ENCODE data around the gene RAB13.
A peak's percentile ranks its signal among the peaks of the same experiment; 100 is the strongest.
"Not testable (repeated sequence)": the region's sequence is repeated elsewhere in the genome, so short reads cannot be mapped to it uniquely, and the experiment has no call there.

Gene RAB13

DNA sequence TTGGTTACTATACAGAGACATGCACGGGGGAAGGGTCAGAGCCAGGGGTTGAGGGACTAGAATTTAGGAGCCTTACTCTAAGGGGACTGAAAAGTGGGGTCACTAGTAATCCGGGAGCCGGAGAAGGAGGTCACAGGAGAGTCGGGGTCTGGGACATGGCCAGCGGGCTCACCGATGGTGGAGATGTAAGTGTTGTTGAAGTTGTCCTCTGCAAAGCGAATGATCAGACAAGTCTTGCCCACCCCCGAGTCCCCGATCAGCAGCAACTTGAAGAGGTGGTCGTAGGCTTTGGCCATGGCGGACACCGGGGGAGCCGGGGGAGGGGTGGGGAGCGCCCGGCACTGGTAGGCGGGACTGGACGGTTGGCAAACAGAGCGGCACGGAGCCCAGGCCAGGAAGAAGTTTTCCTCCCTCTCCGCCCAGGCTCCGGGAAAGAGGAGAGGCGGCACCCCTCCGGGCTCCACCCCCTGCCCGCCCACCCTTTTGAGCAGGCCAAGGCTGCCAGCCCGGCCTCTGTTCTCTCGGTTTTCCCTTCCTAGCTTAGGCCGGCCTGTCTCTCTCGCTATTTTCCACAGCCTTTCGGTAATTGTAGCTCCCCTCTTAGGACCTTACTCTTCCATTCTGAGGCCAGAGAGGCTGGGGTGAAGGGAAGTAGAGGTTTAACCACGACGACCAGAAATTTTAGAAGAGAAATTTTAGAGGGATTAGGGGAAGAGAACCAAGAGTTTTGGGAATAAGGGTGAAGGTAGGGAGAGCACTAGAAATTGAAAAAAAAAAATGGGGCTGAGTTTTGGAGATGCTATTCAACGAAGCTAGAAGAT is at the start of gene RAB13:
TSS of gene RAB13 (minus strand) at position 399 of the 821 bp plus-strand sequence. CDS start at position 296, 103 bp downstream.
- DNase-seq (ENCODE audit: low read depth in 2 of 2) = no peak

DNA sequence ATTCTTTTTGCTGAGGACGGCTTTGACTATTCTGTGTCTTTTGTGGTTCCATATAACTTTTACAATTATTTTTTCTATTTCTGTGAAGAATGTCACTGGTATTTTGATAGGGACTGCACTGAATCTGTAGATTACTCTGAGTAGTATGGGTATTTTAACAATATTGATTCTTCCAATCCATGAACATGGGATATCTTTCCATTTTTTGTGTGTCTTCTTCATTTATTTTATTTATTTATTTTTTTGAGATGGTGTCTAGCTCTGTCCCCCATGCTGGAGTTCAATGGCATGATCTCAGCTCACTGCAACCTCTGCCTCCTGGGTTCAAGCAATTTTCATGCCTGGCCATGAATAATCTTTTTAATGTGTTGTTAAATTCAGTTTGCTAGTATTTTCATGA is 47.6 kb upstream of the RAB13 start:
- not testable (repeated sequence) for DNase-seq (ENCODE audit: low read depth in 2 of 2)

DNA sequence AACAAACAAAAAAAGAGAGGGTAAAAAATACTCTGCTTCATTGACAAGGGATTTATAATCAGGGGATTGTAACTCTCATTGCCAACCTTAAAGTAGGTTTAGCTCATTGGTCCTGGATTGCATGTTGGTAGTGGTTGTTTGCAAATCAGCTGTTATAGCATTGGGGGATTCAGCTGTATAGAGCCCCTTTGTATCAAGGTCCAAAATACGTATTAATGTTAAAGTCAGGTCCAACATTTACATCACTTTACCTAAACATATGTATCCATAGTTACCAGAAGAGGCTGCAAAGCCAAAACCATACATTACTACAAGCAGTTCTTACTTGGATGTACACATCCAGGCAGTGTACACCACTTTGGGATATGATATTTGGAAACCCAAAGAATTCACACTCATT is 33.8 kb upstream of the RAB13 start:
- no peak for DNase-seq (ENCODE audit: low read depth in 2 of 2)

DNA sequence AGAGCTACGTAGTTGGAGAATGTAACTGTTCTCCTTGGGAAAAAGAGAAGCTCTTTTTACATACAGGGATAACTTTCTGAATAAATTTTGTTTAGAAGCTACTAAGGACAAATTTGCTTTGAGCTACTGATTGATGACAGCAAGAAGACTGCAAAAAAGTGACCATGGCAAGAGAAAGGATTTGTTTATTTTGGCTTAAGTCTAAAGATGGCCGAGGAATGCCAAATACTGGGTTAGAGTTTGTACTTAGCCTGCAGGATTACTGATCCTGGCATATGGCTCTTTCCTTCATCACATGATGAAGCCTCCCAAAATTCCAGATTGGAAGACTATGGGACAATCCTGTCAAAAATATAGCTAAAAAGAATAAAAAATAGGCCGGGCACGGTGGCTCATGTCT is 33.1 kb upstream of the RAB13 start:
- DNase-seq (ENCODE audit: low read depth in 2 of 2) = no peak

DNA sequence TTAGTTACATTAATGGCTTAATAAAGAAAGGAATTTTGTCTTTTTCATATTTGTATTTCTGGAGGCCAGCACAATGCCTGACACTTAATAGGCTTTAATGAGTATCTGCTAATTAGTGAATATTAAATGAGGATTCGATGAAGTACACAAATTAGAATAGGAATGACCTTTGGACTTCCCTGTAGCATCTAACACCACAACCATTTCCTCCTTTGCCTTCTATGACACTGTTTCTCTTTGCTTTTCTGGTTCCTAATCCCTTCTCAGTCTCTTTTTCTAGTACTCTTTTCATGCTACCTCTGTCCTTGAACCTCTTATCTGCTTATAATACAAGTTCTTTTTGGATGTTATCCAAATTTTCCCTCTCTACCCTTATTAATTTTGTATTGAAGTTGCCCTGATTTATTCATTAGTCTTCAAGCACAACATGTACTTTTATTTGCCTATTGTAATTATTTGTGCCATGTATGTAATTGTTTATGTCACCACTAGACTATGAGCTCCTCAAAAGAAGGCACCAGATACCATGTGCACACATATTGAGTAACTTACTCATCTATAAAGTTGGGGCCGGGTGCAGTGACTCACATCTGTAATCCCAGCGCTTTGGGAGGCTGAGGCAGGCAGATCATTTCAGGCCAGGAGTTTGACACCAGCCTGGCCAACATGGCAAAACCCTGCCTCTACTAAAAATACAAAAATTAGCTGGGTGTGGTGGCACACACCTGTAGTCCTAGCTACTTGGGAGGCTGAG is 28.2 kb upstream of the RAB13 start:
- no peak for DNase-seq (ENCODE audit: low read depth in 2 of 2)

DNA sequence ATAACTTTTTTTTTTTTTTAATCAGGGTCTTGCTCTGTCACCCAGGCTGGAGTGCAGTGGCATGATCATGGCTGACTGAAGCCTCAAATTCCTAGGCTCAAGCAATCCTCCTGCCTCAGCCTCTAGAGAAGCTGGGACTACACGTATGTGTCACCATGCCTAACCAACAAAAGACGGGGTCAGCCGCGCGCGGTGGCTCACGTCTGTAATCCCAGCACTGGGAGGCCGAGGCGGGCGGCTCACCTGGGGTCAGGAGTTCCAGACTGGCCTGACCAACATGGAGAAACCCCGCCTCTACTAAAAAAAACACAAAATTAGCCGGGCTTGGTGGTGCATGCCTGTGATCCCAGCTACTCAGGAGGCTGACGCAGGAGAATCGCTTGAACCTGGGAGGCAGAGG is 26.4 kb upstream of the RAB13 start:
- not testable (repeated sequence) for DNase-seq (ENCODE audit: low read depth in 2 of 2)

DNA sequence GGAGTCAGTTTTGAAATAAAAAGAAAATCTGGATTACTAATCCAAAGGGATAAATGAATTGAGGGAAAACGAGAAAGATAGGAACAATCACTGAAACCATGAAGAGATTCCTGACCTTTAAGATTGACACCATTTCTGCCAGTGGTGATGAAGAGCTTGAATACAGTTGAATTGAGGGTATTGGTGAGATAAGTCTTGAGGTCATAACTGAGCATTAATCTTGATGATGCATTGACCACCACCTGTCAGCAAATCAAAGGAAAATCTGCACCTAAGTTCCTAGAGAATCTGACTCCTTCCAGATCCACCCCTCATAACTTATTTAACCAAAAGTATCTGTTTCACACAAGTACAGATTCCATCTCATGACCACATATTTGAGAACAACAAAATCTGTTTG is 26.0 kb upstream of the RAB13 start:
- no peak for DNase-seq (ENCODE audit: low read depth in 2 of 2)

DNA sequence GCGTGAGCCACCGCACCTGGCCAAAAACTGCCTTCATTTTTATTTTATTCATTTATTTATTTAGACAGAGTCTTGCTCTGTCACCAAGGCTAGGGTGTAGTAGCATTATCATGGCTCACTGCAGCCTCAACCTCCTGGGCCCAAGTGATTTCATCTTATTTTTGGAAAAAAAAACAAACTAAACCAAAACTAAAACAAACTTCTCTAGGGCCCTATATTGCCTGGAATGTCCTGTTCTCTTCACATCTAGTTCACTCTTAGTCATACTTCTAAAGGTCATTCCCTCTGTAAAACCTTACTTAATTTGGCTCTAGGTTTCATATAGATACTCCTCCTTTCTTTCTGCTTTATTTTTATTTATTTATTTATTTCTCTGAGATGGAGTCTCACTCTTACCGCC is 20.0 kb upstream of the RAB13 start:
- DNase-seq (ENCODE audit: low read depth in 2 of 2) = no peak

DNA sequence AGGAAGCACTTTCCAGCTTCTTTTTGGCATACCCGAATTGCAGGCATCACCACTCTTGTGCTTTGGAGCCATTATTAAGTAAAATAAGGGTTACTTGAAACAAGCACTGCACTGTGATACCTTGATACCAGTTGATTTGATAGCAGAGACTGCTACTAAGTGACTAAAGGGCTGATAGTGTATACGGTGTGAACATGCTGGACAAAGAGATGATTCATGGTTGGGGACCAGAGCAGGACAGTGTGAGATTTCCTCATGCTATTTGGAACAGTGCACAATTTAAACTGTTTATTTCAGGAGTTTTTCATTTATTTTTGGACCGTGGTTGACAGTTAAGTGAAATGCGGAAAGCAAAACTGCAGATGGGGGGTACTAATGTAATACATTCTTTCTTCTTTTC is 14.3 kb upstream of the RAB13 start:
- no peak for DNase-seq (ENCODE audit: low read depth in 2 of 2)

DNA sequence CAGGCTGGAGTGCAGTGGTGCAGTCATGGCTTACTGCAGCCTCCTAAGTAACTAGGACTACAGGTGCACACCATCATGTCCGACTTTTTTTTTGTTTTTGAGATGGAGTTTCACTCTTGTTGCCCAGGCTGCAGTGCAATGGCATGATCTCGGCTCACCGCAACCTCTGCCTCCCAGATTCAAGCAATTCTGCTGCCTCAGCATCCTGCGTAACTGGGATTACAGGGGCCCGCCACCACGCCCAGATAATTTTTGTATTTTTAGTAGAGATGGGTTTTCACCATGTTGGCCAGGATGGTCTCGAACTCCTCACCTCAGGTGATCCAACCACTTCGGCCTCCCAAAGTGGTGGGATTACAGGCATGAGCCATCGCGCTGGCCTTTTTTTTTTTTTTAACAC is 10.7 kb upstream of the RAB13 start:
- DNase-seq (ENCODE audit: low read depth in 2 of 2) = not testable (repeated sequence)

DNA sequence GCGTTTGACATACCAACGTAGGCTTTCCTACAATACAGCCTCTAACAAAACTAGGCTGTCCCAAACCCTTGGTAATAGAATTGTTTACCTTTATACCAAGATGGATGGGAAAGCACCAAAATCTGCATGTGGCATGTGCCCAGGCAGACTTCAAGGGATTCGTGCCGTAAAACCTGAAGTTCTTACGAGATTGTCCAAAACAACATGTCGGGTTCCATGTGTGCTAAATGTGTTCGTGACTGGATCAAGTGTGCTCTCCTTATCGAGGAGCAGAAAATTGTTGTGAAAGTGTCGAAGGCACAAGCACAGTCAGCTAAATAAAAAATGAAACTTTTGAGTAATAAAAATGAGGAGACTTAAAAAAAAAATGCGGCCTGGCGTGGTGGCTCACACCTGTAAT is 9.5 kb upstream of the RAB13 start:
- no peak for DNase-seq (ENCODE audit: low read depth in 2 of 2)

DNA sequence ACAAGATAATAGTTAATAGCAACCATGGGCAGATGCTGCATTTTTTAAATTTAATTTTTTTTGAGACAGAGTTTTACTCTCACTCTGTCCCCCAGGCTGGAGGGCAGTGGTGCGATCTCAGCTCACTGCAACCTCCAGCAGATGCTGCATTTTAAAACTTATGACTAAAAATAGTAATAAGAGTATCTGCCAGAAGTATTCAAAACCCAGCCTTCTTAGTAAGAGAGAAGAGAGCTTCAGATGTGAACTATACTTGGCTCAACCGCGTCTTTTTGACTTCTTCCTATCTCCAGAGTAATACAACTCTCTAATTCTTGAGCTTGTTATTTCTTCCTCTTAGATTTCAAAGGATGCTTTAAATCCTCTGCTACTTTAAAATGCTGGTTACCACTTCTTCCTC is 9.1 kb upstream of the RAB13 start:
- no peak for DNase-seq (ENCODE audit: low read depth in 2 of 2)

DNA sequence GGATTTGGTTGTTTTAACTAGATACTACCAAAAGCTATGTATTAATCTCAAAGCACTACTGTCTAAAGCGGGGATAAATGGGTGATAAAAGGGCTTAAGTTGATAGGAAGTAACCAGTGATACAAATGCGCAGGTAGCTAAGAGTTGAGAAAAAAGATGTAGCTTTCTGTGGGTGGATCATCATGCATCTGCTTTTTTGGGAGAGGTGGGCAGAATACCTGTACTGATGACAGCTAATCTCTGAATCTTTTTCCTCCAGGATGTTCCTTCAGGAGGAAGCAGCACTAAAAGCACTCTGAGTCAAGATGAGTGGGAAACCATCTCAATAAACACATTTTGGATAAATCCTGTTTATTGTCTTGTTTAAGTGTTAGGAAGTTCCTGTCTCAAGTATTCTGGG is 5.7 kb upstream of the RAB13 start:
- no peak for DNase-seq (ENCODE audit: low read depth in 2 of 2)

DNA sequence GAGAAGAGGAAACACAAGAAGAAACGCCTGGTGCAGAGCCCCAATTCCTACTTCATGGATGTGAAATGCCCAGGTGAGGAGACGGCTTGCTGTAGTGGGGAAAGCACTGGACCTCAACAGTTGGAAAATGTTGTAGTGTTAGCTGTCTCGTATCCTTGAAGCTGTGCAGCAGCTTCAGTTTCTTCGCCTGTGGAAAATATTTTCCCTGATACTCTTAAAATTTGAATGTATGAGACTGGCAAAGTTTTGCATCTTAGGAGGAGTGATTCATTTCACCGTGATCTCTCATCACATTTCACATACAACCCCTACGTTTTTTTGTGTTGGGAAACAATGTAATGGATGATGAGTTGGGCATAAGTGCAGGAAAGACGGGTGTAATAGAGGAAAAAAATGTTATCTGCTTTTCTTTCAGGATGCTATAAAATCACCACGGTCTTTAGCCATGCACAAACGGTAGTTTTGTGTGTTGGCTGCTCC is 5.1 kb upstream of the RAB13 start:
- DNase-seq (ENCODE audit: low read depth in 2 of 2) = no peak

DNA sequence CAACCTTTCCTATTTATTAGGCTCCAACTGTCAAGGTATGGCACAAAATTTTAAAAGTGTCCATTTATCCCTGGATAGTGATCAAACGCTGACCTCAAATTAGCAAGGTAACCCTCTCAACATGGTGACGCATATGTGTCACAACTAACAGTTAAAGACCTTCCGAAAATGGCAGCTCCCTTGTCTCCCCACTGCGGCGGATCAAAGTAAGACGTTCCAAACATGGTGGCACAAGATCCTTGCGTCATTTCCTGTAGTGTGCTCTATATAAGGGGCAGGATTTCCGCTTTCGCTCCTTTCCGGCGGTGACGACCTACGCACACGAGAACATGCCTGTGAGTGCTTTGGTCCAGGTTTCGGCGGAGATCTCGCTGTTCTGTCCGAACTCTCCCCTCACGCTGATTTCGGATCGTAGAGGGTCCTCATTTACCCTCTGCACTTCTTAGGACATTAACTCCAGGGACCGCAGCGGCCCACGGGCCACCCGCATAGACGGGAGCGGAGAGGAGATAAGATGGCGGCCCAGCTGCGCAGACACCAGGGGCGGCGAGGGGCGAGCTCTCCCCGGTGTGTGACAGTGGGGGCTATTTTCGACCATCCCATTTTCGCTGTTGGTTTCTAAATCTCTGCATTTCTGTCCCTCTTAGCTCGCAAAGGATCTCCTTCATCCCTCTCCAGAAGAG is 4.5 kb upstream of the RAB13 start, which contains the start of gene RPS27:
TSS of gene RPS27 (plus strand) at position 295 of the 683 bp plus-strand sequence. CDS start at position 330, 35 bp downstream.
- DNase-seq (ENCODE audit: low read depth in 2 of 2) = peak; percentile 64 to 74

DNA sequence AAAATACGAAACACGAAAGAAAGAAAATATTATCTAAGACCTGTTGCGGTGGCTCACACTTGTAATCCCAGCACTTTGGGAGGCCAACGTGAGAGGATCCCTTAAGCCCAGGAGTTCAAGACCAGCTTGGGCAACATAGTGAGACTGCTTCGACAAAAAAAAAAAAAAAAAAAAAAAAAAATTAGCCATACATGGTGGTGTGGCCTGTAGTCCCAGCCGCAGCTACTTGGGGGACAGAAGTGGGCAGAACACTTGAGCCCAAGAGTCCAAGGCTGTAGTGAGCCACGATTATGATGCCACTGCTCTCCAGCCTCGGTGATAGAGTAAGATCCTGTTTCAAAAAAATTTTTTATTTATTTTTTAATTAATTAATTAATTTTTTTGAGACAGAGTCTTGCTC is 1.5 kb upstream of the RAB13 start:
- DNase-seq (ENCODE audit: low read depth in 2 of 2) = no peak

DNA sequence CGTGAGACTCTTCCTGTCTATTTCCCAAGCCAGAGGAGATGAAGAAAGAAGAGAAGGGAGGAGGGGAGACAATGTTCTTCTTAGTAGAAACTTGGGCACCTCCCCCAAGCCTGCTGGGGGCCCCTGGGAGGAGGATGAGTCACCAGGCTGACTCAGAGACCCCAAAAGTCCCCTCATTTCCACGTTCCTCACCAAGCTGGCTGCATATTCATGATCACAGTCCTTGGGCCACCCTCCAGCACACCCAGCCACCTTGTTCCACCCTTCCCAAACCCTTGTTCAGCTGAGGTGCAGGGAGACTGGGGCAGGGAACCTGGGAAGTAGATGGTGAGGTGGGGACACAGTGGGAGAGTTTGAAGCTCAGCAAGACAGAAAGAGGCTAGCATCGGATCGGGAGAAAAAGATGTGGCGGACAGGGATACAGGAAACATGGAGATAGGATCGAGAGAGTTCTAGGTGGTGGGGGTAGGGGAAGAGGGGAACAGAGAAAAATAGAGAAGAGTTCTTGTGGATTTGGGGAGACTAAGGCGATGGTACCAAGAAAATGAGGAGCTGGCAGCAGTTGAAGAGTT is 712 bp downstream of the RAB13 start:
- DNase-seq (ENCODE audit: low read depth in 2 of 2) = no peak

DNA sequence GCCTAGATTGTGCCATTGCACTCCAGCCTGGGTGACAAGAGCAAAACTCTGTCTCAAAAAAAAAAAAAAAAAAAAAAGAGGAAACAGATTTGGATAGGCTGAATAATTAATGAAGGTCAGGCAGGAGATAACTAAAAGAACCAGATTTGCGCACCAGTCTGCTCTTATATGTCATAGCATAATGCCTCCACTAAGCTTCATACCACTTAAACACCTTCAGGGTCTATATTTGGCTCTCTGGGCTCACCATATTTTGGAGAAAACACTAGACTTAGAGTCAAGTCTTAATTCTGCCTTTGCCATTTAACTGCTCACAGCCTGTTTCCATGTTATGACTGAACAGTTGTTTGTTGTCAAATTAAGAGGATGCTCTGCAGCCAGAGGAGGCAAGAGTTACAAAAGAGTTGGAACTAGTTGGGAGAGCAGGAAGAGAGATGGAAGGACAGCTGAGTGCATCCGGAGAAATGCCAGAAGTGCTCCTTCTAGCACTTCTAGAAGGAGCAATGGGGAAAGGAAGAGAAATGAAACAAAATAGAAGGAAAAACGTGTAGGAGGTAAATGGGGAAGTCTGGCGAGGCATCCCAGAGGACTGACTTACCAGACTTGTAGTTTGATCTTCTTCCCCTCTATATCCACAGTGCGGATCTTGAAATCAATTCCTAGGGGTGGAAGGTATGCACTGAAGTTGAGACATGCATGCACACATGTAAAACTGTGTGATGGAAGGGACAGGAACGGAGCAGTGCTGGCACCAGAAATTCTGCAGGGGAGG is 1.8 kb downstream of the RAB13 start:
- DNase-seq (ENCODE audit: low read depth in 2 of 2) = no peak

DNA sequence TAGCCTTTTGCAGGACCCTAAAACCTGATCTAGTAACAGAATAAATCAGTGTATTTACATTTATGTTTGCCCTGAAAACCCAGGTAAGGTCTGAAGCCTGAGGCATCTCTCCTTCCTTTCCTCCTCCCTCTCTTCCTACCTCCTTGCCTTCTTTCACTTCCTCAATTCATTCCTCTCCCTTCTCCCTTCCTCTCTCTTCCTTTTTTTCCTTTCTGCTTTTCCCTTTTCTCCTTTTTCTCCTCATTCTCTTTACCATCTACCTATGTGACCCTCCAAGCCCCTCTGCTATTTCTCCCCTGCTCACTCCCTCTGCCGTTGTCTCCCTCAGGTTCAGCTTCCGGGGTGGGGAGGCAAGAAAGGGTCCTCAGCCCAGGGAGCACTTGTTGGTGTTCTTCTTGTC is 4.4 kb downstream of the RAB13 start:
- not testable (repeated sequence) for DNase-seq (ENCODE audit: low read depth in 2 of 2)

DNA sequence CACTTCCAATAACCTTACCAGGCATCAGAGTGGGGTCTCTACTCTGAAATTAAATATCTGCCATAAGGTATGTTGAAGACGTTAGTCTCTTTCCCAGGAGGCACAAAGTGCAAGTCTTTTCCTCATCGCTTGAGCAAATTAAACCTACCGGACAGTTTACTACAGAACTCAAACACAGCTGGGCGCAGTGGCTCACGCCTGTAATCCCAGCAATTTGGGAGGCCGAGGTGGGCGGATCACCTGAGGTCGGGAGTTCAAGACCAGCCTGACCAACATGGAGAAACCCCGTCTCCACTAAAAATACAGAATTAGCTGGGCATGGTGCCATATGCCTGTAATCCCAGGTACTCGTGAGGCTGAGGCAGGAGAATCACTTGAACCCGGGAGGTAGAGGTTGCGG is 7.0 kb downstream of the RAB13 start:
- DNase-seq (ENCODE audit: low read depth in 2 of 2) = not testable (repeated sequence)

DNA sequence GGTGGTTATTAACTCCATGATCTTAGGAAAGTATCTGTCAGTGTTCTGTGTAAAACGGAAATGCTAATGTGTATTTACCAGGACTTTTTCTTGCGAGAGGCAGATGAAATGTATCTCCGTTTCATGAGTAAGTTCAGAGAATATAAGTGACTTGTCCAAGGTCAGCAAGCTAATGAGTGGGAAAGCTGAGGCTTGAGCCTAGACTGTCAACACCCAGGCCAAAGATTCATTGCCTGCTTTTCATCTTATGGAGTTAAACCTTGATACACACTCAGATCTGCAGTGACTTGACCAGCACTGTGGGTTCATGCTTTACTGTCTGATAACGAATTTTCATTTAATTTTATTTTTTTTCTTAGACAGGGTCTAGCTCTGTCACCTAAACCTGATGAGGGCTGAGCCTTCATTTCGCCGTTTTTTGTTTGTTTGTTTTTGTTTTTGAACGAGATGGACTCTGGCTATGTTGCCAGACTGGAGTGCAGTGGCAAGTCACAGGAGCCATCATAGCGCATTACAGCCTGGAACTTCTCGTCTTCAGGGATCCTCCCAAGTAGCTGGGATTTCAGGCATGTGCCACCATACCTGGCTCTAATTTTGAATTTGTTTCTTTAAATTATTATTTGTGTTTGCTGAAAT is 7.7 kb downstream of the RAB13 start:
- DNase-seq (ENCODE audit: low read depth in 2 of 2) = no peak
